HG03520 (cell line): ENCODE results near the gene RNASE8.
A peak's percentile ranks its signal among the peaks of the same experiment; 100 is the strongest.

Source experiments
- ATAC-seq: cut with Tn5 transposase; IDR thresholded peaks from one replicate; pipeline ENCODE4 v1.9.1; 2021; ENCODE audit warnings: mild to moderate bottlenecking, moderate library complexity; ENCODE audit not compliant: unreplicated experiment

The RNASE8 gene

DNA sequence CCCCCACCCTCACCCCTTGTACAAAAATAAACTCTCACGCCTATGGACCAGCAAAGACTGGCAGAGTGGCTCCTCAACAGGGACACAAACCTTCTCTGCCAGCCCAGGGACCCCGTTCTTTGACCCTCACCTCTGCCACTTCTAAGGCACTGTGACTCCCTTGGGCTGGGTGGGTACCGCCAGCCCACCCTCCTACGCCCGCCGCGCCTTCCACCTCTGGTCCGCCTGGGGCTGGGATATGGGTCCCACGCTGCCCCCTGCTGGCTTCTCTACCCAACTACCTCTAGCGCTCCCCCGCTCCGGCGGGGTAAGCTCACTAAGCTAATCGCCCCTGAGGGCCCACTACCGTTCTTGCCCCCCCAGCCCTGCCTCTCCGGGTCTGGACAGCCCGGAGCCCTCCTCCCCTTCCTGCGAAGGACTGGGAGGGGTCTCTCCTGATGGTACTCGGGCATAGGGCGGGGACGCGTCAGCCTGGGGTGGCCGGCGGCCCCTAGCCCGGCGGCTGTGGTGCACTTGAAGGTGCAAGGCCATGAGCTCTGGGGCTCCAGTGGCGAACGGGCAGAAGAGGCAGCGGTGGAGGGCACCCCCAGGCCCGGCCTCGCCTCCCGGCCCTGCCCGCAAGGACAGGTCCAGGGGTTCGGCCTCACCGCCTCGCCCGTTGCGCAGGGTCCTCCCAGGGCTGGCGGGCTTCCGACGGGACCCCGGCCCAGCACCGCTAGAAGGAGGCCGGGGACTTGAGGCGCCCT, 32.7 kb downstream of the RNASE8 start:
- ATAC-seq = no peak

GRCh38 chr14:21090940-21091663, 33.5 kb downstream of the RNASE8 start:
- no peak for ATAC-seq

DNA sequence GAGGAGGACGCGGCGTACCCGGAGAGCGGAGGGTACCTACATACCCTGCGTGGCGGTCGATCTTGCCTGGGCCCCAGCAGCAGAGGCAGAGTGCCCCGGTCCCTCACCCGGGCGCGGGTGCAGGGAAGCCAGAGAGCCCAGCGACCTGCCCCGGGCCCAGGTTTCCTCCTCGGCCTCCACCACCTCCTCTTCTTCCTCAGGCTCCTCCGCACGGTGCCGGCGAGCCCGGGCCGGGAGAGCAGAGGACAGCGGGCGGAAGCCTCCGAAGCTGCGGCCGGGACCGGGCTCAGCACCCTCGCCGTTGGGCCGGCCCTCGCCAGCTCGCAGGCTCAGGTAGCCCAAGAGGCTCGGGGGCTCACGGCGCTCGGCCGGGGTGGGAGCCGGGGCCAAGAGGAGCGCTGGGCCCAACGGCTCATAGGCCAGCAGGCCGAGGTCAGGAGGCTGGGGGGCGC, 34.2 kb downstream of the RNASE8 start:
- ATAC-seq = no peak

GRCh38 chr14:21092273-21093011, 34.8 kb downstream of the RNASE8 start:
- ATAC-seq = peak; percentile 64

DNA sequence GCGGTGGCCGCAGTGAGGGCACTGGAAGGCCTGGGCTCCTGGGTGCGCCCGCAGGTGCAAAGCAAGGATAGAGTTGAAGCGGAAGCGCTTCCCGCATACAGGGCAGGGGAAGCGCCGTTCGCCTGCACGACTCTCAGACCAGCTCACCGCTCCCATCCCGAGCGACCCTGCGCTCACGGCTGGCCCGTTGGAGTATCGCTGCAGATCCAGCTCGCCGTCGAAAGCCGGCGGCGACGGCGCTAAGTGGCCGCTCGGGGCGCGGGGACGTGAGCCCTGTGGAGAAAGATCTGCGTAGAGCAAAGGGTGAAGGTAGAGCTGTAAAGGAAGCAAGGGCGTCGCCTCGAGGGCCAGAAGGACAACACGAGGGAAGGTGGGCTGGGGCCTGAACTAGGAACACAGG, 35.4 kb downstream of the RNASE8 start:
- no peak for ATAC-seq

GRCh38 chr14:21093769-21094681, 36.4 kb downstream of the RNASE8 start:
- ATAC-seq = no peak

- ATAC-seq = no peak
These were observed 38.0 kb downstream of the RNASE8 start for GRCh38 chr14:21095430-21096205.

DNA sequence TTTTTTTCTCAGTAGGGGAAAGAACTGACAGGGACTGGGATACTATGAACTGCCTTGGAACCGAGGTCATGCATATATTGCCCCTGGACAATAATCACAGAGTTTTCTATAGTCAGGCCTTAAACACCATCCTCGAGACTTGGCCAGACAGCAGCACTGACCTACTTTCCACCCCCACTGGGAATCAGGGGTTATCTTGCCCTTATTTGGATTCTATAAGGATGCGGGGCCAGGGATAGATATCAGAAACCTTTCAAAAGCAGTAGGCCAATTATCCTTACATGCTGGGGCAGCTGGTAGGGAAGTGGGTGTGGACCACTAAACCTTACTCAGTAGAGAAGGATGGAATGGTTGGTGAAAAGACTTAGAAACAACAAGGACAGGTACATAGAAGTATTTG, 38.8 kb downstream of the RNASE8 start:
- no peak for ATAC-seq

GRCh38 chr14:21096978-21097635, 39.5 kb downstream of the RNASE8 start:
- ATAC-seq = no peak

DNA sequence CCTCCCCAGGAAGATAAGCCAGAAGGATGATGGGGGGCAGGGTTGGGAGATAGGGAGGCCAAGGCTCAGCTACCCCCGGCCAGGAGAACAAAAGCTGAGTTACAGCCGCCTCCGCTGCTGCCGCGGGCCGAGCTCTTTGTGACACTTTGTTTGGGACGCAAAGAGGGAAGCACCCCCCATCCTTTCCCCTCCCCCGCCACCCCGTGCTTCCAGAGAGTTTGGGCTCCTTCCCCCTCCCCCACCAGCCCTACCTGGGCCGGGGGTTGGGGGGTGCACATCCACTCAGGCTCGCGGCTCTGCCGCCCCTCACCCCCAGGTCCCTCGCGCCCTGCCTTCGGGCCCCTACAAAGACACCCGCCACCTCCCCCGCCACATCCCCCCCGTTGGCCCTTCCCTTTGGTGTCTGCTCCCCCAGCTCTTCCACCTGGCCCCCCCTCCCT, 40.0 kb downstream of the RNASE8 start:
- ATAC-seq = no peak

GRCh38 chr14:21098076-21098891, 40.7 kb downstream of the RNASE8 start, which contains the start of gene ZNF219:
ZNF219 (minus strand) TSS chr14:21098655; CDS start chr14:21093591, 5,064 bp downstream.
- no peak for ATAC-seq

DNA sequence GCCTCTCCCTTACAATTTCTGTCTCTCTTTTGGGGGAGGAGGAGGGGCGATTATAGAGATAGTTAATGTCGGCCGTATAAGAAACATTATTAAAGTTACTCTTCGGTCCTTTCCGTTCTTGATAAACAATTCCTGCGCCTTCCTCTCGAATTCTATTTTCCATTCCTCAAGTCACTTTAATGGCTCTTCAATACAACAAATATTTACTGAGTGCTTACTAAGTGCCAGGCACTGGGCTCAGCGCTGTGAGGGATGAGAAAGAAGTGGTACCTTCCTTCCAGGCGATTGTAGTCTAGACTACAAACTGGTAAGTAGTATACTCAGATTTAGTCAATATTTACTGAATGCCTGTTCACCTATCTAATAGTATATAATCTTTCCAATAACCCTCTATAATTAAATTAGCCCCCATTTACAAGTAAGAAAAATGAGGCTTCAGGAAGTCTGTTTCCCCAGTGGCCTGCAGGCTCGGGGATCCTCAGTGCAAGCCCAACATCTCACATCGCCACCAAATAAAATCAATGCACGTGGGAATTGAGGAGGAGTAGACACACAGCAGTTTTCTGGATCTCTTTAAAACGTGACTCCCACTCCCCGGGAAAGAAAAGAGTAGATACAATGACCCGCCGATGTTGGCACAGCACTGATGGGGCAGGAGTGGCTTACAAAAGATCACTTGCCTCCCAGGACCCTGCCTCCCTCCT, 41.4 kb downstream of the RNASE8 start:
- ATAC-seq = no peak

GRCh38 chr14:21099596-21099985, 42.0 kb downstream of the RNASE8 start:
- no peak for ATAC-seq

- no peak for ATAC-seq
These were observed 43.3 kb downstream of the RNASE8 start, which contains the start of gene TMEM253 for GRCh38 chr14:21100931-21101330. TMEM253 (plus strand) TSS chr14:21101066; CDS start chr14:21101344, 278 bp downstream.

DNA sequence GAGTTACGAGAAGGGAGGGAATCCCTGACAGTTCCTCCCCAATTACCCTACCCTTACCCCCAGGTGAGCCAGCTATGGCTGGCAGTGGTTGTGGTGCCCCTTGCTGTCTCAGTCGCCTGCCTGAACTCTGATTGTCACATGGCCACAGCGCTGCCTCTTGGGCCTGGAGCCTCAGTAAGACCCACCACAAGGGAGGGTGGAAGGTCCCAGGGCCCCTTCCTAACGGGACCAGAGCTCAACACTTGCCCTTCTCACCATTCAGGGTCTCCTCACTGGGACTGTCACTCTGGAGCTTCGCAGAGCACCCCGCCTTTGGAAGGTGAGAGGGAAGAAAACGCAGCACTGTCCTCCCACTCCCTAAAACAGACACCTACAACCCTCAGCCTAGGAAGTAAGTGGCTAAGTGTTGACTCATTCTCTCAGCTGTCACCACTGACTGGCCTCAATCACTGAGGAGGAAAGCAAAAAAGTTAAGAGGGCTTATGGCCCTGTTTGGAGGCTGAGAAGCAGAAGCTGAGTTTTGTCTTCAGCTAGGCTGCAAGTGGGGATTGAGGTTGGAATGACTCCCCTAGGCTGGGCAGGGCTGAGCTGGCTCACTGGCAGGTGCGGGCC, 44.3 kb downstream of the RNASE8 start:
- ATAC-seq = no peak

DNA sequence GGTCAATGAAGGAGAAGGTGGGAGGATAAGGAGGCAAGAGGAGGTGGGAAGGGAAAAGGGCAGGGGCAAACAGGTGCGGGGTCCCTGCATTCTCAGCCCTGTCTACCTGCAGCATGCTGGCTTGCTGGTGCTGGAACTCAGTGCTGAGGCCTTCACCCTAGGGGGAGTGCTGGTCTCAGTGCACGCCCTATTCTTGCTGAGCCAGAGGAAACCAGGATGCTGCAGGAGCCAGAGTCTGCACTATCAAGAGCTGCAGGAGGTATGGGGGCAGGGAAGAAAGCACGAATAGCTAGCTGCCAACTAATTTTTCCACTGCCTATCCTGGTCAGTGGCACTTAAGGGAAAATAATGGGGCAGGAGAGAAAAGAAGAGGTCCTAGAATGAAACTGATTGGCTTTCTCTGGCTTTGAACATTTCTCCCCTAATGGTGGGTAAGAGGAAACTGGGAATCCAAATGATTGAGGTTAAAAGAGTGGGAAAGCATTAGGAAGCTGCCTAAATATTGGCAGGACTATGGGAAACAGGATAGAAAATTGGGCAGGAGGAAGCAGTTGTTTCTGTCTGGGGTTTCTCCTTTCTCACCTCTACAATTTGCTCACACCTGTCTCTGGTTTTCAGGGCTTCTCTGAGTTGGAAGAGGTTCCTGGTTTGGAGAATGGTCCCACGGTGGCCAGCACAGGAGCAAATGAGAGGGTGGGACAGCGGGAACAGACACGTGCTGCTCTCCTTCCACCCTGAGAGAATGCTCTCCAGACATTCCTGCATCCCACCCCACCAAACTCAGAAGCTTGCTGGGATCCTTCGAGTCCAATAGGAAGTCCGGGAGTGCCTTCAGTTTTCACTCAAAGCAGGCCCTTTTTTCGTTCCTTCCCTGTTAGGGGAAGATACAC, 45.1 kb downstream of the RNASE8 start:
- no peak for ATAC-seq
